SK-N-SH treated with all-trans-retinoic acid at 6 μM for 48 hours (cell line): ENCODE results near the gene SOS1.

Experiments used
- ISL1 ChIP-seq: fragments of 250-450 bp; sonication (Bioruptor Pico); IDR thresholded peaks from 2 replicates; pipeline ENCODE4 v2.1.2; 2022; ENCODE audit warnings: mild to moderate bottlenecking, moderate library complexity
- SNAI2 ChIP-seq: fragments of 250-450 bp; sonication (Bioruptor Pico); IDR thresholded peaks from 2 replicates; pipeline ENCODE4 v1.5.0; 2020; ENCODE audit warnings: mild to moderate bottlenecking, moderate library complexity
- ZC3H10 ChIP-seq: fragments of 250-450 bp; sonication (Bioruptor Pico); IDR thresholded peaks from 2 replicates; pipeline ENCODE4 v1.5.1; 2021; ENCODE audit warnings: mild to moderate bottlenecking, moderate library complexity
- ZNF8 ChIP-seq: fragments of 450-650 bp; formaldehyde crosslinking; IDR thresholded peaks from 2 replicates; pipeline ENCODE4 v1.5.0; 2020; ENCODE audit warnings: mild to moderate bottlenecking, moderate library complexity

GRCh38 chr2:39062320-39062719, 58.5 kb downstream of the SOS1 start:
- TF ChIP-seq ZC3H10 (CRISPR knock-in tag) (no peak), SNAI2 (no peak), ISL1 (CRISPR knock-in tag) (no peak), ZNF8 (no peak)
